IPS DF 6.9 (cell line): ENCODE measurements around the gene EPB41.

Source experiments
- DNase-seq: peaks from one replicate; pipeline ENCODE4 v3.0.0-alpha.2; 2013; ENCODE audit warnings: low read depth, low spot score
- H3K27ac ChIP-seq: one replicate; pipeline ENCODE4 v1.5.1; 2013; ENCODE audit warnings: low read length, control low read depth
- H3K27me3 ChIP-seq: 2 replicates; pipeline ENCODE4 v1.6.1; 2013; ENCODE audit warnings: mild to moderate bottlenecking, low read length; ENCODE audit not compliant: control insufficient read depth, insufficient read depth
- H3K36me3 ChIP-seq: 2 replicates; pipeline ENCODE4 v1.6.1; 2013; ENCODE audit warnings: low read length; ENCODE audit not compliant: control insufficient read depth, insufficient read depth
- H3K4me1 ChIP-seq: 2 replicates; pipeline ENCODE4 v1.6.1; 2013; ENCODE audit warnings: low read length; ENCODE audit not compliant: control insufficient read depth, insufficient read depth
- H3K4me3 ChIP-seq: 2 replicates; pipeline ENCODE4 v1.5.1; 2013; ENCODE audit warnings: mild to moderate bottlenecking, low read length
- H3K9me3 ChIP-seq: 2 replicates; pipeline ENCODE4 v1.6.1; 2013; ENCODE audit warnings: low read length, inconsistent platforms; ENCODE audit not compliant: control insufficient read depth, insufficient read depth
- WGBS: extraction: QIAGEN DNeasy Blood & Tissue Kit; methylation state at CpG from one replicate; pipeline ENCODE4 v1.1.7; 2013; ENCODE audit warnings: mixed read lengths, missing lambda C conversion rate; ENCODE audit not compliant: insufficient read length, insufficient coverage; 5-methylcytosine and 5-hydroxymethylcytosine counted together

EPB41 gene

GRCh38 chr1:28902738-28903137 lies 11.6 kb upstream of the EPB41 start:
- H3K27ac ChIP-seq, result no peak overlapping the region
- no peak overlapping the region for H3K4me3 ChIP-seq
- H3K4me1 ChIP-seq, result no peaks in the 10 kb centered on the region
- no peaks in the 10 kb centered on the region for H3K27me3 ChIP-seq
- no peaks in the 10 kb centered on the region for H3K9me3 ChIP-seq
- no peak for DNase-seq
- WGBS, result no CpG with 5 or more reads among the region's 2 CpGs
- H3K36me3 ChIP-seq, result no peaks in the 10 kb centered on the region

DNA sequence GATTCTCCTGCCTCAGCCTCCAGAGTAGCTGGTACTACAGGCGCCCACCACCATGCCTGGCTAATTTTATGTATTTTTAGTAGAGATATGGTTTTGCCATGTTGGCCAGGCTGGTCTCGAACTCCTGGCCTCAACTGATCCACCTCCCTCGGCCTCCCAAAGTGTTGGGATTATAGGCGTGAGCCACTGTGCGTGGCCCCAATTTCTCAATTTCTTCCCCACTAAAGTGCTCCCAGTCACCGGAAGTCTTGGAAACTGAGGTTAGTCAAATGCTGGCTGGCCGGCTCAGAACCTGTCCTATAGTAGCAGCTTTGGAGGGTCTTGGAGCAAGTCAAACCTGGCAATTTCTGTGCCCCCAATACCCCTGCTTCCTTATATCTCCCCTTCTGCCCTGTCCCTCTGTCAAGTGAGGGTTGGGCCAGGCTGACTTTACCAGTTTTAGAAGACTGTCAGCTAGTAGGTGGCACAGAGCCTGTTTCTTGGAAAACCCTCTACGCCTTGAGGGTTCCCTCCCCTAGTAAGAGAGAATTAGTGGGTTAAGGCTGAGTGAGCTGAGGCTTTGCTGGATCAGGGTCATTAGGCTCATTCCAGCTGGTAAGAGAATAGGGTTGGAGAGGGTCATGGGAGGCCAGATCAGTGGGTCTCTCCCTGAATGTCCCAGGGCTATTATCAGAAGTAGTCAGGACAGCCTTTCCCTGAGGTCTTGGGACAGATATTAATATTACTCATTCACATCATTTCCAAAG lies 8.3 kb upstream of the EPB41 start:
- DNase-seq, result no peak
- Histone ChIP-seq H3K9me3 (no peaks in the 10 kb centered on the region), H3K36me3 (no peaks in the 10 kb centered on the region), H3K4me1 (no peaks in the 10 kb centered on the region), H3K27ac (no peak overlapping the region), H3K4me3 (no peak overlapping the region), H3K27me3 (no peaks in the 10 kb centered on the region)
- WGBS, result no CpG with 5 or more reads among the region's 8 CpGs

- Histone ChIP-seq H3K4me1 (peaks cover 2% of the 10 kb centered on the region; the same call in 1 of the 2 replicates), H3K27me3 (no peaks in the 10 kb centered on the region), H3K9me3 (no peaks in the 10 kb centered on the region), H3K4me3 (no peak overlapping the region), H3K36me3 (no peaks in the 10 kb centered on the region), H3K27ac (no peak overlapping the region)
- no CpG with 5 or more reads among the region's 2 CpGs for WGBS
- no peak for DNase-seq
These were observed 5.2 kb upstream of the EPB41 start for GRCh38 chr1:28909198-28909597.

DNA sequence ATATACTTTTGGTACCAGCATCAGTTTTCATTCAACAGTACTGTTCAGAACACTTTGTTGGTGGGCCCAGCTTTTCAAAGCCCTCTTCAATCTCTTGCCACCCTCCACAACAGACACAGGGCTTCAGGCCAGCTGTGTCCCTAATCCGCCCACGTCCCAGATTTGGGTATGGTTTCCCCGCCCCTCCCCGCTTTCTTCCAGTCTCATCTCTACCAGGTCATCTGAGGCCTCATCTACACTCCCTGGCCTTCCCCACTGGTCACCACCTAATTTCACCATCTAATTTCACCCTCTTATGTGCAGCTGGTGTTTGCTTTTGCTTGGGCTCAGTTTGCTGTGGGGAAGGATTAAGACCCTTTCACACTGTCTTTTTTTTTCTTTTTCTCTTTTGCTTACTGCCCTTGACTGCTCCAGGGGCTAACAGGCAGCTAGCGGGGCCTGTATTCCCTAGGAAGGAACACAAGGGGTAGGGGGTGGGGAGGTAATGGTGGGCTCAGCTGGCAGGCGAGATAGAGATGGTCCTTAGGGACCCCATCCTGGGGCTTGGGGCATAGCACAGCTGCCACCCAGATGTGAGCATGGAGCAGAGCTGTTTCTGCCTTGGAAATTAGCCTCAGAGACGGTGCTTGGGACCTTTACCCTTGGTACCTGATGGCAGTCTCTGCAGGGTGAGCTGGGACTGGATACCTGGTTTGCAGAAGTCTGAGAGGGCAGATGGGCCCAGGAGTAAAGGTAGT lies 3.8 kb upstream of the EPB41 start:
- H3K4me1 ChIP-seq, result peaks cover 2% of the 10 kb centered on the region; the same call in 1 of the 2 replicates
- H3K27ac ChIP-seq, result no peak overlapping the region
- H3K27me3 ChIP-seq, result no peaks in the 10 kb centered on the region
- no peak overlapping the region for H3K4me3 ChIP-seq
- no peaks in the 10 kb centered on the region for H3K36me3 ChIP-seq
- no peaks in the 10 kb centered on the region for H3K9me3 ChIP-seq
- no peak for DNase-seq
- no CpG with 5 or more reads among the region's 7 CpGs for WGBS

- WGBS, result no CpG with 5 or more reads among the region's 10 CpGs
- no peaks in the 10 kb centered on the region for H3K9me3 ChIP-seq
These were observed 562 bp upstream of the EPB41 start for GRCh38 chr1:28913786-28914227.

GRCh38 chr1:28915031-28915895 lies 894 bp downstream of the EPB41 start:
- DNase-seq, result no peak
- Histone ChIP-seq H3K27me3 (no peaks in the 10 kb centered on the region), H3K4me3 (peak overlapping the region; percentile 85), H3K36me3 (no peaks in the 10 kb centered on the region), H3K27ac (no peak overlapping the region), H3K4me1 (peaks cover 2% of the 10 kb centered on the region; the same call in 1 of the 2 replicates), H3K9me3 (no peaks in the 10 kb centered on the region)
- WGBS, result no CpG with 5 or more reads among the region's 32 CpGs

More at GRCh38 chr1:28913786-28914227, 562 bp upstream of the EPB41 start:
- no peak overlapping the region; the same call in 1 of the 2 replicates for H3K4me3 ChIP-seq
- no peak overlapping the region for H3K27ac ChIP-seq
- H3K36me3 ChIP-seq, result no peaks in the 10 kb centered on the region
- H3K4me1 ChIP-seq, result peaks cover 2% of the 10 kb centered on the region; the same call in 1 of the 2 replicates
- H3K27me3 ChIP-seq, result no peaks in the 10 kb centered on the region
- DNase-seq, result no peak

- no CpG with 5 or more reads among the region's 2 CpGs for WGBS
These were observed 3.4 kb downstream of the EPB41 start for GRCh38 chr1:28917757-28918118.

GRCh38 chr1:28921286-28921869 lies 7.0 kb downstream of the EPB41 start:
- Histone ChIP-seq H3K27me3 (no peaks in the 10 kb centered on the region), H3K9me3 (no peaks in the 10 kb centered on the region), H3K27ac (no peak overlapping the region), H3K36me3 (no peaks in the 10 kb centered on the region), H3K4me1 (no peaks in the 10 kb centered on the region), H3K4me3 (no peak overlapping the region)
- WGBS, result no CpG with 5 or more reads among the region's 3 CpGs
- no peak for DNase-seq

More at GRCh38 chr1:28917757-28918118, 3.4 kb downstream of the EPB41 start:
- no peaks in the 10 kb centered on the region for H3K9me3 ChIP-seq
- no peaks in the 10 kb centered on the region for H3K36me3 ChIP-seq
- no peaks in the 10 kb centered on the region for H3K27me3 ChIP-seq
- H3K4me1 ChIP-seq, result peaks cover 2% of the 10 kb centered on the region; the same call in 1 of the 2 replicates
- H3K4me3 ChIP-seq, result no peak overlapping the region
- DNase-seq, result no peak
- H3K27ac ChIP-seq, result no peak overlapping the region

DNA sequence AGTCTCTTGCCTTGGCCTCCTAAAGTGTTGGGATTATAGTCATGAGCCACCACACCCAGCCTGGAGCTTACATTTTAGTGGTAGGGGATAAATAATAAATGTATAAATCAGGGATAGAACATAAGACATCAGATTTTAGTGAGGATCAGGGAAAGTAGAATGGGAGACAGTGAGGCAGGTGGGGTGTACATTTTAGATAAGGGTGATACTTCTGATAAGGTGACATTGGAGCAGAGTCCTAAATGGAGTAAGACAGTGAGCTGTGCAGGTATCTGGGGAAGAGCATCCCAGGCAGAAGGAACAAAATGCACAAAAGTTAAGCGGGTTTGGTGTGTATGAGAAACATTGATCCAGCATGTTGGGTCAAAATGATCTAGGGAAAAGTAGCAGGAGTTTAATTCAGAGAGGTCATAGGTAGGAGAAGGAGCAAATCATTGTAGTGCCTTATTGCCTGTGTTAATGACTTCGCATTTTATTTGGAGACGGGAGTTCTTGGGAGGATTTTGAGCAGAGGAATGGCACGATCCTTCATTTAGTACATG lies 11.1 kb downstream of the EPB41 start:
- Histone ChIP-seq H3K27ac (no peak overlapping the region), H3K4me3 (no peak overlapping the region)

More for the DNA sequence above, 11.1 kb downstream of the EPB41 start:
- no peaks in the 10 kb centered on the region for H3K36me3 ChIP-seq
- no CpG with 5 or more reads among the region's 4 CpGs for WGBS
- no peak for DNase-seq
- H3K9me3 ChIP-seq, result no peaks in the 10 kb centered on the region
- H3K27me3 ChIP-seq, result no peaks in the 10 kb centered on the region
- H3K4me1 ChIP-seq, result no peaks in the 10 kb centered on the region
